ENCODE measurements around the gene KCND2.

The KCND2 gene

DNA sequence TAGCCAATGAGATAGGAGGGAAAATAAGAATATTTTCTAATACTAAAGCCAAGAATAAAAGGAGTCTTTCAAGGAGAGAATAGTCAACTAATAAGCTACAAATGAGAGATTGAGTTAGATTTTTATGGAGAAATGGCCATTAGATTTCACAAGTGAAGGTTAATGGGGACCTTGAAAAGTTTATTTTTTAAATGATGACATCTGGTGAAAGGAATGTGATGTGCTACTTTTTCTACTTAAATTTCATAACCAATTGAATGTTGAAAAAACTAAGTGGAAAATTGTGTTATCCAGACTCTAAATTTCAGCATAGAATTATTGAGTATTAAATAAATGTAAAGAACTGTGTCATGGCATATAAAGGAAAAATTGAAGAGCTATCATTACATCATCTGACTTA lies 459.3 kb downstream of the KCND2 start:
- TF ChIP-seq, protein P1, sequence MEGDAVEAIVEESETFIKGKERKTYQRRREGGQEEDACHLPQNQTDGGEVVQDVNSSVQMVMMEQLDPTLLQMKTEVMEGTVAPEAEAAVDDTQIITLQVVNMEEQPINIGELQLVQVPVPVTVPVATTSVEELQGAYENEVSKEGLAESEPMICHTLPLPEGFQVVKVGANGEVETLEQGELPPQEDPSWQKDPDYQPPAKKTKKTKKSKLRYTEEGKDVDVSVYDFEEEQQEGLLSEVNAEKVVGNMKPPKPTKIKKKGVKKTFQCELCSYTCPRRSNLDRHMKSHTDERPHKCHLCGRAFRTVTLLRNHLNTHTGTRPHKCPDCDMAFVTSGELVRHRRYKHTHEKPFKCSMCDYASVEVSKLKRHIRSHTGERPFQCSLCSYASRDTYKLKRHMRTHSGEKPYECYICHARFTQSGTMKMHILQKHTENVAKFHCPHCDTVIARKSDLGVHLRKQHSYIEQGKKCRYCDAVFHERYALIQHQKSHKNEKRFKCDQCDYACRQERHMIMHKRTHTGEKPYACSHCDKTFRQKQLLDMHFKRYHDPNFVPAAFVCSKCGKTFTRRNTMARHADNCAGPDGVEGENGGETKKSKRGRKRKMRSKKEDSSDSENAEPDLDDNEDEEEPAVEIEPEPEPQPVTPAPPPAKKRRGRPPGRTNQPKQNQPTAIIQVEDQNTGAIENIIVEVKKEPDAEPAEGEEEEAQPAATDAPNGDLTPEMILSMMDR (IDR thresholded peaks at IDR 0.05; ENCODE audit: insufficient read depth, low read depth, low read length, missing control alignments) = no peak
- no peak overlapping the region for H3K4me3 ChIP-seq (ENCODE audit: low read length)
- no peak for DNase-seq (ENCODE audit: low read depth)

DNA sequence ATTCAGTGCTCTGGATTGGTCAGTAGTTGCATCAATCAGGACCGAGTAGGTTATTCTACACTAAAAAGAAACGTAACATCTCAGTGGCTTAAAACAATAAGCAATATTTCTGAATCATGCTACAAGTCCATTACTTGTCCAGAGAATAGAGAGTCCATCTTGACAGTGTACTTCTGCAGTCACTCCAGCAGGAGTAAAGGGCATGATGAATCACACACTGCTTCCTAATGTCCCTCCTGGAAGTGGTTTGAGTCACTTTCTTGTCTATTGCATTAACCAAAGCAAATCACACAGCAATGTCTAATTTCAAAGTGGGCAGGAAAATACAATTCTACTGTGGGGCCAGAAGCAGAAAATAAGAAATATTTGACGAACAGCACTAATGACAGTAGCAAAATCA lies 460.2 kb downstream of the KCND2 start:
- TF ChIP-seq, protein P1 (IDR thresholded peaks at IDR 0.05; ENCODE audit: insufficient read depth, low read depth, low read length, missing control alignments) = peak; percentile 16
- DNase-seq (ENCODE audit: low read depth) = peak; percentile 45
- no peak overlapping the region for H3K4me3 ChIP-seq (ENCODE audit: low read length)

DNA sequence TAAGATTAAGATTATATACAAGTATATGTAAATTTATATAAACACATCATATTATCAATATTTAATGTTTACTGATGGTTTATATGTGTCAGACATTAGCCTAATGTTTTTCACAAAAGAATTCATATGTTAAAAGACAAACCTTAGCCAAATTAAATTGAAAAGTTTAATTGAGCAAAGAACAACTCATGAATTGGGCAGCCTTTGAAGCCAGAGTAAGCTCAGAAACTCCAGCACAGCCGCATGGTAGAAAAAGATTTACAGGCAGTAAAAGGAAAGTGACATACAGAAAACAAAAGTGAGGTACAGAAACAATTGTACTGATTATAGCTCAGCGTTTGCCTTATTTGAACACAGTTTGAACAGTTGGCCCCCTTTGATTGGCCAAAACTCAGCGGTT lies 460.9 kb downstream of the KCND2 start:
- DNase-seq (ENCODE audit: low read depth) = no peak
- H3K4me3 ChIP-seq (ENCODE audit: low read length) = no peak overlapping the region
- TF ChIP-seq, protein P1 (IDR thresholded peaks at IDR 0.05; ENCODE audit: insufficient read depth, low read depth, low read length, missing control alignments) = no peak

DNA sequence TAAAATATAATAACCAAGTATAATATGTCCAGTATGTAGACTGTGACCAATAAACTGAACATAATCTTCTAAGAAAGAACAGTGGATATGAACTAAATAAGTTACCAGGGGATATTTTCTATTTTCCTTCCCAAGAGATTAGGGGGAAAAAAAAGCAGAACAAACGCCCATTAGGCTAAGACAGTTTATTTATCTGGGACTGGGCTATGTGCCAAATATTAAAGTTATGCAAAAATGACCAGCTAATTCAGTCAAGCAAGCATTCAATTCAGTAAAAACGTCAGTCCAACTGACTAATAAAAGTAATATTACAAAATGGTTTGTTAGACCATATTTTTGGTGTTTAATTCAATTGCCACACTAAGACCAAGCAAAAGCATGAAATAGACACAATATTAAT lies 462.8 kb downstream of the KCND2 start:
- H3K4me3 ChIP-seq (ENCODE audit: low read length) = no peak overlapping the region
- TF ChIP-seq, protein P1 (IDR thresholded peaks at IDR 0.05; ENCODE audit: insufficient read depth, low read depth, low read length, missing control alignments) = no peak
- DNase-seq (ENCODE audit: low read depth) = no peak

DNA sequence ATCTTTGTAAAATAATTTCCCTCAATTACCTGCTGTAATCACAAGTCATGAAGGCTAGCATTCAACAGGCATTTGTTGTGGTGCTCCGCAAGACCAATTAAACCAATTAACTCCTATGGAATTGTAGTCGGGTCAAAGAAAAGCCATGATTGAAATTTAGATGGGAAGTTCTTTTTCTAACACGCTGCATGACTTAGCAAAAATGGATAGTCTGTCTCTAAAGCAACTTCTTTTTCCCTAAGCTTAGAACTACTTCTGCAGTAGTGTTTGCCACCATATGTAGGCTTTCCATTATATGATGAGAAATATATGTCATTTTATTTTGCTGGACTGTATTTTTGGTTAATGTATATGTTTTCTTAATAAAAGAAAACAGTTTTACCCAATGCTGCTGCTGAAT lies 465.8 kb downstream of the KCND2 start:
- H3K4me3 ChIP-seq (ENCODE audit: low read length) = no peak overlapping the region
- no peak for DNase-seq (ENCODE audit: low read depth)
- TF ChIP-seq, protein P1 (IDR thresholded peaks at IDR 0.05; ENCODE audit: insufficient read depth, low read depth, low read length, missing control alignments) = no peak

DNA sequence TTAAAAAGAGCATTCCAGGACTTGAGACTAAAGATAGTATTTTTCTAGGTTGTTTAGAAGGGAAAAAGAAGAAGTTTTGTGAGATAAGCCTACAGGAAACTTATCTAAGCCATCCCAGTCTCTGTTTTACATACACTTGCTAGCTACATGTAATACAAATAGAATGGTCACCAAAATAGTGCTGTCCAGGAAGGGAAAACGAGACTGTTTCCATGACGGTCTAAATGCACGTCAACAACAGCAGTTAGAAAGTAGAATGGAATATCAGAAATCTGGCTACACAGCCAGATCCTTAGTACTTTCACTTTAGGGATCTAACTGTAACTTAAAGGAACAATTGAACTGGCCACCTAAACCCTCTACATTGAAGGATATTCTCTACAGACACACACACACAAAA lies 467.4 kb downstream of the KCND2 start:
- no peak overlapping the region for H3K4me3 ChIP-seq (ENCODE audit: low read length)
- DNase-seq (ENCODE audit: low read depth) = no peak
- TF ChIP-seq, protein P1 (IDR thresholded peaks at IDR 0.05; ENCODE audit: insufficient read depth, low read depth, low read length, missing control alignments) = no peak

DNA sequence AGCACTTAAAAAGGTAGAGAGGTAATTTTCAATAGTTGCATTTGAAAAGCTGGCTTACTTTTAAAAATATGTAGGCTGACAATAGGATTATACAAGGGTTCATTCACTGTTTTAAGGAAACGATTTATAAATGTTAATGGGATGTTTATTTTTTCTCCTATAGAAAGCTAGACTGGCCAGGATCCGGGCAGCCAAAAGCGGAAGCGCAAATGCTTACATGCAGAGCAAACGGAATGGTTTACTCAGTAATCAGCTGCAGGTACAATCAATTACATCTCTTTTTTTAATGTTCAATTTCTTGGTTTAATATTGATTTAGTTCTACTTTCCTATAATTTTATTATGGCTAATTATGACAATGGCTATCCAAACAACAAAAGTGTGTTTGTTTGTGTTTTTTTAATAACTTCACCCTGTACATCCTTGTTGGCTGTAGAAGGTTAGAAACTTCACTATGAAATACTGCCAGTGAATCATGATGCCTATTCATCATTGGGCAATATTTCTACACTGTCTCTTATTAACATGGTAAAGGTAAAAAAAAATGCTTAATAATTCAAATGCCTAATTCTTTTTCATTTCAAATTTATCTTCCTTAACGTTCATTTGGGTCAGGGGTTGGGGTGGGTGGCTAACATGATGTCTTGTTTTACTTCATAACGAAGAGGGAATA lies 468.5 kb downstream of the KCND2 start:
- TF ChIP-seq, protein P1 (IDR thresholded peaks at IDR 0.05; ENCODE audit: insufficient read depth, low read depth, low read length, missing control alignments) = no peak

More for the DNA sequence above, 468.5 kb downstream of the KCND2 start:
- DNase-seq (ENCODE audit: low read depth) = peak; percentile 69
- no peak overlapping the region for H3K4me3 ChIP-seq (ENCODE audit: low read length)

Data from epithelial cell of esophagus (primary cell).